Activated T-helper 2 cell treated with anti-CD3 and anti-CD28 coated beads, Interferon-gamma antibody, Interleukin-2, Interleukin-4, amounts not matched to agents 10 μg/mL and 5 μg/mL and 100 μg/mL, durations not matched to agents 14 hours and 24 hours and 36 hours (primary cell): ENCODE data around the gene ULK4. TPM values are rescaled to one million over a fixed set of nuclear protein-coding genes. Genes with fewer than 3 reads are reported as not detected.
"Not testable (repeated sequence)": the region's sequence is repeated elsewhere in the genome, so short reads cannot be mapped to it uniquely, and the experiment has no call there.

ENCODE experiments used
- DNase-seq: peaks from one replicate; pipeline ENCODE4 v3.0.0; 2021; ENCODE audit warnings: low spot score
- H3K27ac Mint-ChIP-seq: one replicate; pipeline ENCODE4 v1.8.0; 2021; ENCODE audit warnings: mixed read lengths
- H3K27me3 Mint-ChIP-seq: one replicate; pipeline ENCODE4 v1.8.0; 2021; ENCODE audit warnings: low read depth, mixed read lengths
- H3K36me3 Mint-ChIP-seq: one replicate; pipeline ENCODE4 v1.8.0; 2021; ENCODE audit warnings: low read depth, mixed read lengths
- H3K4me1 Mint-ChIP-seq: one replicate; pipeline ENCODE4 v1.8.0; 2021; ENCODE audit warnings: low read depth, mixed read lengths
- H3K4me3 Mint-ChIP-seq: one replicate; pipeline ENCODE4 v1.8.0; 2021; ENCODE audit warnings: low read depth, mild to moderate bottlenecking, moderate library complexity, mixed read lengths
- H3K9me3 Mint-ChIP-seq: one replicate; pipeline ENCODE4 v1.8.0; 2021; ENCODE audit warnings: mixed read lengths
- intact Hi-C: fragments of 100-400 bp; cut with micrococcal nuclease; formaldehyde crosslinking; loops from one replicate; pipeline ENCODE4 v1.15.1; 2023
- total RNA-seq: library from RNA; stranded (reverse); gene quantifications from 2 replicates; pipeline ENCODE4 v1.2.3, GENCODE V29; 2022

Gene ULK4
- total RNA-seq, 1 donor from 2014 or later, result 7.5 TPM

- Mint-ChIP-seq H3K27ac (no peak overlapping the region), H3K36me3 (no peaks in the 10 kb centered on the region)
Measured at GRCh38 chr3:41426485-41426884, 535.4 kb downstream of the ULK4 start.

GRCh38 chr3:41424543-41425300, 537.2 kb downstream of the ULK4 start:
- H3K27ac Mint-ChIP-seq, result no peak overlapping the region

More at GRCh38 chr3:41426485-41426884, 535.4 kb downstream of the ULK4 start:
- no peak for DNase-seq
- H3K4me1 Mint-ChIP-seq, result peaks cover 10% of the 10 kb centered on the region
- peaks cover 9% of the 10 kb centered on the region for H3K9me3 Mint-ChIP-seq
- H3K27me3 Mint-ChIP-seq, result peaks cover 29% of the 10 kb centered on the region
- H3K4me3 Mint-ChIP-seq, result no peak overlapping the region
- intact Hi-C loops, result no loop called here

GRCh38 chr3:41419809-41420208, 542.1 kb downstream of the ULK4 start:
- H3K27ac Mint-ChIP-seq, result no peak overlapping the region
- intact Hi-C loops, result no loop called here
- no peak for DNase-seq
- H3K9me3 Mint-ChIP-seq, result no peaks in the 10 kb centered on the region
- H3K4me3 Mint-ChIP-seq, result no peak overlapping the region
- no peaks in the 10 kb centered on the region for H3K36me3 Mint-ChIP-seq
- peaks cover 19% of the 10 kb centered on the region for H3K4me1 Mint-ChIP-seq
- H3K27me3 Mint-ChIP-seq, result peaks cover 6% of the 10 kb centered on the region

More at GRCh38 chr3:41424543-41425300, 537.2 kb downstream of the ULK4 start:
- Mint-ChIP-seq H3K27me3 (peaks cover 29% of the 10 kb centered on the region), H3K36me3 (no peaks in the 10 kb centered on the region), H3K4me1 (peaks cover 12% of the 10 kb centered on the region), H3K9me3 (peaks cover 9% of the 10 kb centered on the region), H3K4me3 (no peak overlapping the region)
- no peak for DNase-seq
- intact Hi-C loops, result no loop called here

- intact Hi-C loops, result no loop called here
- H3K27ac Mint-ChIP-seq, result no peak overlapping the region
- H3K4me3 Mint-ChIP-seq, result no peak overlapping the region
- no peaks in the 10 kb centered on the region for H3K9me3 Mint-ChIP-seq
- no peak for DNase-seq
- H3K4me1 Mint-ChIP-seq, result peaks cover 14% of the 10 kb centered on the region
- H3K27me3 Mint-ChIP-seq, result peaks cover 6% of the 10 kb centered on the region
- H3K36me3 Mint-ChIP-seq, result no peaks in the 10 kb centered on the region
Measured at GRCh38 chr3:41418961-41419691, 542.8 kb downstream of the ULK4 start.

GRCh38 chr3:41417574-41417973, 544.3 kb downstream of the ULK4 start:
- DNase-seq, result no peak
- Mint-ChIP-seq H3K27me3 (peaks cover 6% of the 10 kb centered on the region), H3K4me3 (no peak overlapping the region), H3K27ac (no peak overlapping the region), H3K9me3 (no peaks in the 10 kb centered on the region), H3K4me1 (peaks cover 13% of the 10 kb centered on the region), H3K36me3 (no peaks in the 10 kb centered on the region)
- intact Hi-C loops, result no loop called here

DNA sequence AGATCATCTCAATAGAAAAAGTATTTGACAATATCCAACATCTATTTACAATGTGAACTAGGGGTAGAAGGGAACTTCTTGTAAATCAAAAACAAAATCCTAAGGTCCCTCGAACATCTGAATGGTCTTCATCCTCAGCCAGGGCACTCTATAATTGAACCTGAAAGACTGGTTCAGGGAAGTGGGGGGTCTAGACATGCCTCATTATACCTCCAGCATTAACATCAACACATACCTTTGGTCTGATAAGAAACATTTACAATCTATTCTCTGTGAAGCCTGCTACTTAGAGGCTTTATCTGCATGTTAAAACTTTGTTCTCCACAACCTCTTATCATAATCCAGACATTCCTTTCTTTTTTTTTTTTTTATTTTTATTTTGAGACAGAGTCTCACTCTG, 550.8 kb downstream of the ULK4 start:
- intact Hi-C loops, result no loop called here
- no peaks in the 10 kb centered on the region for H3K27me3 Mint-ChIP-seq
- no peak for DNase-seq

GRCh38 chr3:41405466-41405865, 556.4 kb downstream of the ULK4 start:
- peaks cover 11% of the 10 kb centered on the region for H3K9me3 Mint-ChIP-seq
- no peak for DNase-seq
- H3K4me3 Mint-ChIP-seq, result no peak overlapping the region
- no peaks in the 10 kb centered on the region for H3K36me3 Mint-ChIP-seq
- H3K27me3 Mint-ChIP-seq, result no peaks in the 10 kb centered on the region
- H3K27ac Mint-ChIP-seq, result no peak overlapping the region
- intact Hi-C loops, result no loop called here
- peaks cover 4% of the 10 kb centered on the region for H3K4me1 Mint-ChIP-seq

More for the DNA sequence above, 550.8 kb downstream of the ULK4 start:
- Mint-ChIP-seq H3K36me3 (no peaks in the 10 kb centered on the region), H3K9me3 (peaks cover 11% of the 10 kb centered on the region), H3K4me3 (no peak overlapping the region), H3K27ac (no peak overlapping the region), H3K4me1 (no peaks in the 10 kb centered on the region)

- no peak overlapping the region for H3K4me3 Mint-ChIP-seq
- H3K4me1 Mint-ChIP-seq, result peaks cover 4% of the 10 kb centered on the region
- no peaks in the 10 kb centered on the region for H3K27me3 Mint-ChIP-seq
- no peak overlapping the region for H3K27ac Mint-ChIP-seq
- no peaks in the 10 kb centered on the region for H3K36me3 Mint-ChIP-seq
- intact Hi-C loops, result no loop called here
- no peak for DNase-seq
- peaks cover 11% of the 10 kb centered on the region for H3K9me3 Mint-ChIP-seq
Measured at GRCh38 chr3:41404582-41404981, 557.3 kb downstream of the ULK4 start.

DNA sequence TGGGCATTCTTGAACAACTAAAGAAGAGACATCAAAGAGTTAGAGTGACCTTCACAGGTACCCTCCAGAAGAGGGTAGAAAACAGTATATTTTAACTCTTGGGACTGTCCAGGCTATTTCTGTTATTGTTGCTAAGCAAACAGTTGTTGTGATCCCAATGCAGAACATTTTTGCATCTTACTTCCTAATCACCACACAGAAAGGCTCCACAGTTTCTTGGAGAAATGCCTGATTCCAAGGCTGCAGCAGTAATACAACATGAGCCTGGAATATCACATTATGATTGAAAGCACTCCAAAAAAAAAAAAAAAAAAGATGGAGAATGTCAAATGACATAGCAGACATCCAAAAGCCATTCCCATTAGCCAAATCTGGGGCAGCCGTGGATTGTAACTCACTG, 567.0 kb downstream of the ULK4 start:
- no peaks in the 10 kb centered on the region for H3K27me3 Mint-ChIP-seq
- no peak overlapping the region for H3K4me3 Mint-ChIP-seq
- no peaks in the 10 kb centered on the region for H3K9me3 Mint-ChIP-seq

DNA sequence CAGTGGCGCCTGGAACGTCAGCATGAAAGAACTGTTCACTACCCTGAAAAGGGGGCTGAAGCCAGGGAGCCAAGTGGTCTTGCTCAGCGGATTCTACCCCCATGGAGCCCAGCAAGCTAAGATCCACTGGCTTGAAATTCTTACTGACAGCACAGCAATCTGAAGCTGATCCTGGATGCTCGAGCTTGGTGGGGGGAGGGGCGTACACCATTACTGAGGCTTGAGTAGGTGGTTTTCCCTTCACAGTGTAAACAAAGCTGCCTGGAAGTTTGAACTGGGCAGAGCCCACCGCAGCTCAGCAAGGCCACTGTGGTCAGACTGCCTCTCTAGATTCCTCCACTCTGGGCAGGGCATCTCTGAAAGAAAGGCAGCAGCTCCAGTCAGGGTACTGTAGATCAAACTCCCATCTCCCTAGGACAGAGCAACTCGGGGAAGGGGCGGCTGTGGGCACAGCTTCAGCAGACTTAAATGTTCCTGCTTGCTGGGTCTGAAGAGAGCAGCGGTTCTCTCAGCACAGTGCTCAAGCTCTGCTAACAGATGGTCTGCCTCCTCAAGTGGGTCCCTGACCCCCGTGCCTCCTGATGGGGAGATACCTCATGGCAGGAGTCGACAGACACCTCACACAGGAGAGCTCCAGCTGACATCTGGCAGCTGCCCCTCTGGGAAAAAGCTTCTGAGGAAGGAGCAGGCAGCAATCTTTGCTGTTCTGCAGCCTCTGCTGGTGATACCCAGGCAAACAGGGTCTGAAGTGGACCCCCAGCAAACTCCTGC, 591.0 kb downstream of the ULK4 start:
- not testable (repeated sequence) for H3K27me3 Mint-ChIP-seq

More for the DNA sequence above, 567.0 kb downstream of the ULK4 start:
- Mint-ChIP-seq H3K27ac (no peak overlapping the region), H3K36me3 (no peaks in the 10 kb centered on the region), H3K4me1 (no peaks in the 10 kb centered on the region)
- no peak for DNase-seq
- intact Hi-C loops, result no loop called here

DNA sequence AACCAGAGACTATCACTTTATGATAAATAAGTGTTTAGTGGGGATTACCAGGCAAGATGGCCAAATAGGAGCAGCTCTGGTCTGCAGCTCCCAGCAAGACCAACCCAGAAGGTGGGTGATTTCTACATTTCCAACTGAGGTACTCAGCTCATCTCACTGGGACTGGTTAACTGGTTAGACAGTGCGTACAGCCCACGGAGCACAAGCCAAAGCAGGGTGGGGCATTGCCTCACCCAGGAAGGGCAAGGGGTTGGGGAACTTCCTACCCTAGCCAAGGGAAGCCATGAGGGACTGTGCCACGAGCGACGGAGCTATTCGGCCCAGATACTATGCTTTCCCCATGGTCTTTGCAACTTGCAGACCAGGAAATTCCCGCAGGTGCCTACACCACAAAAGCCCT, 591.6 kb downstream of the ULK4 start:
- H3K4me1 Mint-ChIP-seq, result no peaks in the 10 kb centered on the region
- no peaks in the 10 kb centered on the region for H3K27me3 Mint-ChIP-seq
- H3K4me3 Mint-ChIP-seq, result no peak overlapping the region
- no peak for DNase-seq
- H3K9me3 Mint-ChIP-seq, result no peaks in the 10 kb centered on the region
- no peaks in the 10 kb centered on the region for H3K36me3 Mint-ChIP-seq
- no peak overlapping the region for H3K27ac Mint-ChIP-seq
- intact Hi-C loops, result no loop called here

More for the DNA sequence above, 591.0 kb downstream of the ULK4 start:
- H3K36me3 Mint-ChIP-seq, H3K4me3 Mint-ChIP-seq, H3K4me1 Mint-ChIP-seq, H3K27ac Mint-ChIP-seq, H3K9me3 Mint-ChIP-seq, DNase-seq, intact Hi-C loops: not testable (repeated sequence)

GRCh38 chr3:41369838-41370237, 592.1 kb downstream of the ULK4 start:
- Mint-ChIP-seq H3K4me3 (no peak overlapping the region), H3K27me3 (no peaks in the 10 kb centered on the region), H3K4me1 (no peaks in the 10 kb centered on the region), H3K36me3 (no peaks in the 10 kb centered on the region), H3K9me3 (no peaks in the 10 kb centered on the region), H3K27ac (no peak overlapping the region)
- DNase-seq, result no peak
- intact Hi-C loops, result no loop called here

GRCh38 chr3:41365973-41366372, 595.9 kb downstream of the ULK4 start:
- Mint-ChIP-seq H3K27me3 (no peaks in the 10 kb centered on the region), H3K27ac (no peak overlapping the region), H3K4me1 (no peaks in the 10 kb centered on the region), H3K36me3 (no peaks in the 10 kb centered on the region), H3K4me3 (no peak overlapping the region), H3K9me3 (no peaks in the 10 kb centered on the region)
- intact Hi-C loops, result no loop called here
- no peak for DNase-seq
